GM21526 (cell line): Measurements from ENCODE around the gene RHD.
"Not testable (repeated sequence)": the region's sequence is repeated elsewhere in the genome, so short reads cannot be mapped to it uniquely, and the experiment has no call there.

ENCODE experiments used
- ATAC-seq: cut with Tn5 transposase; IDR thresholded peaks from one replicate; pipeline ENCODE4 v1.9.1; 2021; ENCODE audit warnings: moderate library complexity; ENCODE audit not compliant: unreplicated experiment, low FRiP score

RHD gene

GRCh38 chr1:25347556-25347955, 75.2 kb downstream of the RHD start:
- ATAC-seq, result no peak

- ATAC-seq, result no peak
Observed at GRCh38 chr1:25349606-25350005, 77.3 kb downstream of the RHD start.

DNA sequence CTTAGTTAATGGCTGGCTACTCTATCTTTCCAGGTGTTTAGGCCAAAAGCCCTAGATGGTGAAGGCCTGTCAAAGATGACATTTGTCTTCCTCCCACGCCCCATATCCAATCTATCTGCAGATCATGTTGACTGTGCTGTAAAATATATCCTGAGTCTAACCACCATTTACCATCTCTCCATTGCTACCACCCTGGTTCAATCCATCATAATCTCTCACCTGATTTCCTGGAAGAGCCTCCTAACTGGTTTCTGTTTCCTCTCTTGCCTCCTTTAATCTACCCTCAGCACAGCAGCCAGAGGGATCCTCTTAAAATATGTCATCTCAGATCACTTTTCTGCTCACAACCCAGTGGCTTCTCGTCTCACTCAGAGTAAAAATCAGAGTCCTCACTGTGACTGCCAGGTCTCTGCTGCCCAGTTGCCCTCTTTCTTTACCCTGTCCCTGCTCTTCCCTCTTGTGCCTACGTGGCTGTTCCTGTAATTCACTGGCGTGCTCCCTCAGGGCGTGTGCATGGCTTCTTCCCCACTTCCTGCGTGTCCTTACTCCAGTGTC, 83.6 kb downstream of the RHD start:
- no peak for ATAC-seq

DNA sequence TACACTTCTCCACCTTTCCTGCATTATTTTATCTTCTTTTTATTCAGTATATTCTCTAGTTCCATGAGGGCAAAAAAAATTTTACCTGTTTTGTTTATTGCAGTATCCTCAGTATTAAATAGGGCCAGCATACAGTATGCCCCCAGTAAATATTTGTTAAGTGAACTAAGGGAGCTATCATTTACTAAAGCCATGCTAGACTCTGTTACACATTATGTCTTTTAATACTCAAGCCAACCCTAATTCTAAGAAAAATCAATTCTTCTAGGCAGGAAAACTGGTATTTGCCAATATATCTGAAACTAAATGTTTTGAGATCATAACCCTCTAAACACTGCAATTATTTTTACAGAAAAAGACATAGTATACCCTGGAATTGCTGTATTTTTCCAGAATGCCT, 84.1 kb downstream of the RHD start:
- no peak for ATAC-seq

GRCh38 chr1:25356848-25357247, 84.5 kb downstream of the RHD start:
- ATAC-seq, result no peak

DNA sequence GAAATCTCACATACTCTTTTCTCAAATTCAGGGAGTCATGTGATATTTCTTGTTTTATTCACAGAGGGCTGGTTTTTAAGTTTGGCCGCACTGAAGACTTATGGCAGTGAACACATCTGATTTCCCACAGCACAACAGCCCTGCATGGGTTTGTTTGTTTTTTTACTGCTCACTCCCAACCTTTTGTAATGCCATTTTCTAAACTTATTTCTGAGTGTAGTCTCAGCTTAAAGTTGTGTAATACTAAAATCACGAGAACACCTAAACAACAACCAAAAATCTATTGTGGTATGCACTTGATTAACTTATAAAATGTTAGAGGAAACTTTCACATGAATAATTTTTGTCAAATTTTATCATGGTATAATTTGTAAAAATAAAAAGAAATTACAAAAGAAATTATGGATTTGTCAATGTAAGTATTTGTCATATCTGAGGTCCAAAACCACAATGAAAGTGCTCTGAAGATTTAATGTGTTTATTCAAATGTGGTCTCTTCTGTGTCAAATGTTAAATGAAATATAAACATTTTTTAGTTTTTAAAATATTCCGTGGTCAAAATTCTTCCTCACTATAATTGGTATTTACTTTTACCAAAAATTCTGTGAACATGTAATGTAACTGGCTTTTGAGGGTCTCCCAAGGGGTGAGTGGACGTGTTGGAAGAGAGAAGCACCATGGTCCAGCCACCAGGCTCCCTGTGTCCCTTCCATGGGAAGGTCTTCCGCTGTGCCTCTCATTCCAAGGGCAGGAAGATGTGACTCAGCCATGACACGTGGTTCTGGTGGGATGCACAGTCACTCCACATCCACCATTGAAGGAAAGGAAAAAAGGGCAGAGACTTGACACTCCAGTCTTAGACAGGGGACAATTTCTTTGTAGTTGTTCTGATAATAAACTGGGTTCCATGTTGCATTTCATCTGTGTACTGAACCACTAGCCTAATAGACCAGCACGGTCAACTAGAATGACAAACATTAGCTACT, 88.6 kb downstream of the RHD start:
- no peak for ATAC-seq

DNA sequence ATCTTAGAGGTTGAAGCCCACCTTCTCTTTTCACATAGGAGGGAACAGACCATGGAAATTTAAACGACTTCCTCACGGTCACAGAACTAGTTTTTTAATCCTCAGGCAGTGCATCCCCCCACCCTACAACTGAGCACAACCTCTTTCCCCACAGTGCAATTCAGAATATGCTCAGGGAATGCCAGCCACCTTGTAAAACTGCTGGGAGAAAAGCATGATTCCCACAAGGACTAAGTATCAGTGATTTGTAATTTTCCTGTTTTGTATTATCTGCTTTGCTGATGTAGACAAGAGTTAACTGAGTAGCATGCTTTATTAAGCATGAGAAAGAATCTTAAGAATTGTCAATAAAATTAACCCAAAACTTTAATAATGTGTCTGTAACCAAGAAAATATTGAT, 89.6 kb downstream of the RHD start:
- ATAC-seq, result no peak

DNA sequence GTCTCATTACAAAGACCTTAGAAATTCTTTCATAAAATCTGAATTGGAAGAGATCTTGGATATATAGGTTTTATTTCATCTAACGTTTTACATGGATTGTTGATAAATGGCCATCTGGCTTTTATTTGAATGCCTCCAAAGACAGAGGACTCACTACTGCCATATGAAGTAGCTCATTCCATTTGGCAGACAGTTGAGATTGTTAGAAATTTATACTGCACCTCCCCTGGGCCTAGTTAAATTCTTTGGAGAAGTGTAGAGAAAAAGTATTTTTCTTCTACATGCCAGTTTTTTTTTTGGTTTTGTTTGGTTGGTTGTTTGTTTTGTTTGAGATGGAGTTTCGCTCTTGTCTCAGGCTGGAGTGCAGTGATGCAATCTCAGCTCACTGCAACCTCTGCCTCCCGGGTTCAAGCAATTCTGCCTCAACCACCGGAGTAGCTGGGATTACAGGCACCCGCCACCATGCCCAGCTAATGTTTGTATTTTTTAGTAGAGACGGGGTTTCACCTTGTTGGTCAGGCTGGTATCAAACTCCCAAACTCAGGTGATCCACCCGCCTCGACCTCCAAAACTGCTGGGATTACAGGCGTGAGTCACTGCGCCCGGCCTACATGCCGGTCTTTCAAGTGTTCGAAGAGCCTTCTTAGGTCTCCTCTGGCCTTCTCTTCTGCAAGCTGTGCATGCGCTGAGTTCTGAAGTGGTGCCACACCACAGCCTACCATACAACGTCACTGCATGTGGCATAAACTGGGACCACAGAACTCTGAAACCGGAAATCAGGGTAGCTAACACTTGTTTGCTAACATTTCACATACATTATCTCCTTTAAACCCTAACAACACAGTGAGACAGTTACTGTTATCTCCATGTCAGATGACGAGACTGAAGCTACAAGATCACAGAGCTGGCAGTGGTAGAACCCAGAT, 90.6 kb downstream of the RHD start:
- not testable (repeated sequence) for ATAC-seq

GRCh38 chr1:25369241-25369640, 96.9 kb downstream of the RHD start:
- ATAC-seq, result no peak

DNA sequence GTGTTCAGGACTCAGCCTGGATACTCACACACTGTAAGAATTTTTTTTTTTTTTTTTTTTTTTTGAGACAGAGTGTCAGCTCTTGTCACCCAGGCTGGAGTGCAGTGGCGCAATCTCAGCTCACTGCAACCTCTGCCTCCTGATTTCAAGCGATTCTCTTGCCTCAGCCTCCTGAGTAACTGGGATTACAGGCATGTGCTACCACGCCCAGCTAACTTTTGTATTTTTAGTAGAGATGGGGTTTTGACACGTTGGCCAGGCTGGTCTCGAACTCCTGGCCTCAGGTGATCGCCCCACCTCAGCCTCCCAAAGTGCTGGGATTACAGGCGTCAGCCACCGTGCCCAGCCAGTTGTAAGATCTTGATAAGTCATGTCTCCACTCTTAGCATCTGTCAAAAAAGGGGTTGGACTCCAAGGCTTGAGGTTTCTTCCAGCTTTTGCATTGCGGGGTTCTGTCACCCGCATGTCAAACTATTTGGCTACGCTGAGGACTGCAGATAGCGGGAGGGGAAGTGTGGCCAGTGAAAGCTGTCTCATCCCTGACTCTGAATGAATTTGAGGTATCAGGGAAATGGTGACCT, 97.5 kb downstream of the RHD start:
- not testable (repeated sequence) for ATAC-seq

- ATAC-seq, result not testable (repeated sequence)
Observed at GRCh38 chr1:25371757-25372156, 99.4 kb downstream of the RHD start.

DNA sequence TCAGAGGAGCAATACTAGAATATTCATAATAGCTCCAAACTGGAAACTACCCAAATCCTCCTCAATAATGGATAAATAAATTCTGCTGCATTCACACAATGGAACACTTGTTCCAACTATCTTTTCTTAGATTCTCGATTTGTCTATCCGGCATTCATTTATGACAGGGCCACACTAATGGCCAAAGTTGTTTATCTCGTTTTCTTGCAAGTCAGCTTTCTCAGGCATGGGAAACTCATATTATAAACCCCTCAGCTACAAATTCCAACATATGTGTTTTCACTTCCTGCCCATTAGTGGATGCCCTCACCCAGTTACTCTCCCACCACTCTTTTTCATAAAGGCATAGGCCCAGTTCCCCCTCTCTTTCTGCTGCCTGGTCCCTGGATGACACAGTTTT, 106.1 kb downstream of the RHD start:
- not testable (repeated sequence) for ATAC-seq
